Ovary (tissue), 3 donors: Measurements from ENCODE around the gene ATP8B1.
"Not testable (repeated sequence)": the region's sequence is repeated elsewhere in the genome, so short reads cannot be mapped to it uniquely, and the experiment has no call there.

ENCODE experiments used
- EP300 ChIP-seq: sonication (generic); formaldehyde crosslinking; IDR thresholded peaks from one replicate; pipeline ENCODE4 v1.6.1; 2017; ENCODE audit warnings: antibody characterized with exemption
- POLR2A ChIP-seq: fragments of 450-650 bp; IDR thresholded peaks from one replicate; pipeline ENCODE4 v1.6.1; 2017; ENCODE audit warnings: antibody characterized with exemption, mild to moderate bottlenecking, moderate library complexity
- TF ChIP-seq, protein P1 (sequence below), 3 donors: fragments of 450-650 bp in 2 of 3; fragments of 200-600 bp in 1 of 3; IDR thresholded peaks; one replicate each; pipeline versions ENCODE4 v1.5.1 to v1.8.0; 2016 to 2022; ENCODE audit warnings: antibody characterized with exemption in 3 of 3, mild to moderate bottlenecking in 1 of 3
- donor health status: DM: no; HTN: no; CAD: no.

DNA sequence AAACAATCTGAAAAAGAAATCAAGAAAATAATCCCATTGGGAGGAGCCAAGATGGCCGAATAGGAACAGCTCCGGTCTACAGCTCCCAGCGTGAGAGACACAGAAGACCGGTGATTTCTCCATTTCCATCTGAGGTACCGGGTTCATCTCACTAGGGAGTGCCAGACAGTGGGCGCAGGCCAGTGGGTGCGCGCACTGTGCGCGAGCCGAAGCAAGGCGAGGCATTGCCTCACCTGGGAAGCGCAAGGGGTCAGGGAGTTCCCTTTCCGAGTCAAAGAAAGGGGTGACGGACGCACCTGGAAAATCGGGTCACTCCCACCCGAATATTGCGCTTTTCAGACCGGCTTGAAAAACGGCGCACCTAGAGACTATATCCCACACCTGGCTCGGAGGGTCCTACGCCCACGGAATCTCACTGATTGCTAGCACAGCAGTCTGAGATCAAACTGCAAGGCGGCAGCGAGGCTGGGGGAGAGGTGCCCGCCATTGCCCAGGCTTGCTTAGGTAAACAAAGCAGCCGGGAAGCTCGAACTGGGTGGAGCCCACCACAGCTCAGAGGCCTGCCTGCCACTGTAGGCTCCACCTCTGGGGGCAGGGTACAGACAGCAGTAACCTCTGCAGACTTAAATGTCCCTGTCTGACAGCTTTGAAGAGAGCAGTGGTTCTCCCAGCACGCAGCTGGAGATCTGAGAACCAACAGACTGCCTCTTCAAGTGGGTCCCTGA lies 83.7 kb downstream of the ATP8B1 start:
- TF ChIP-seq POLR2A, EP300: not testable (repeated sequence)
- TF ChIP-seq, protein P1, sequence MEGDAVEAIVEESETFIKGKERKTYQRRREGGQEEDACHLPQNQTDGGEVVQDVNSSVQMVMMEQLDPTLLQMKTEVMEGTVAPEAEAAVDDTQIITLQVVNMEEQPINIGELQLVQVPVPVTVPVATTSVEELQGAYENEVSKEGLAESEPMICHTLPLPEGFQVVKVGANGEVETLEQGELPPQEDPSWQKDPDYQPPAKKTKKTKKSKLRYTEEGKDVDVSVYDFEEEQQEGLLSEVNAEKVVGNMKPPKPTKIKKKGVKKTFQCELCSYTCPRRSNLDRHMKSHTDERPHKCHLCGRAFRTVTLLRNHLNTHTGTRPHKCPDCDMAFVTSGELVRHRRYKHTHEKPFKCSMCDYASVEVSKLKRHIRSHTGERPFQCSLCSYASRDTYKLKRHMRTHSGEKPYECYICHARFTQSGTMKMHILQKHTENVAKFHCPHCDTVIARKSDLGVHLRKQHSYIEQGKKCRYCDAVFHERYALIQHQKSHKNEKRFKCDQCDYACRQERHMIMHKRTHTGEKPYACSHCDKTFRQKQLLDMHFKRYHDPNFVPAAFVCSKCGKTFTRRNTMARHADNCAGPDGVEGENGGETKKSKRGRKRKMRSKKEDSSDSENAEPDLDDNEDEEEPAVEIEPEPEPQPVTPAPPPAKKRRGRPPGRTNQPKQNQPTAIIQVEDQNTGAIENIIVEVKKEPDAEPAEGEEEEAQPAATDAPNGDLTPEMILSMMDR (IDR thresholded peaks at IDR 0.05): not testable (repeated sequence)
